Calu3 (cell line): ENCODE measurements around the gene SLX9. TPM values are rescaled to one million over a fixed set of nuclear protein-coding genes. Genes with fewer than 3 reads are reported as not detected.

Experiments
- BruUV-seq: library from RNA; stranded (reverse); fragments of 400-500 nt; replicated peaks from 2 replicates; lab custom pipeline; 2021; lab: Mats Ljungman, UMichigan
- CTCF ChIA-PET: fragments of 300-600 bp; sonication (Branson Sonifier 250); formaldehyde crosslinking; loops from one replicate; lab custom pipeline; 2022; ENCODE audit warnings: antibody characterized with exemption; lab: Charles Lee
- DNase-seq: peaks from one replicate; pipeline ENCODE4 v3.0.0; 2022
- H3K27ac Mint-ChIP-seq: one replicate; pipeline ENCODE4 v1.8.0; 2022; ENCODE audit warnings: mixed read lengths; ENCODE audit not compliant: unreplicated experiment
- H3K27me3 Mint-ChIP-seq: one replicate; pipeline ENCODE4 v1.8.0; 2022; ENCODE audit warnings: mixed read lengths; ENCODE audit not compliant: unreplicated experiment
- H3K36me3 Mint-ChIP-seq: one replicate; pipeline ENCODE4 v1.8.0; 2022; ENCODE audit warnings: mild to moderate bottlenecking, moderate library complexity, mixed read lengths; ENCODE audit not compliant: insufficient read depth, unreplicated experiment
- H3K4me1 Mint-ChIP-seq: one replicate; pipeline ENCODE4 v1.8.0; 2022; ENCODE audit warnings: mild to moderate bottlenecking, low read depth, mixed read lengths; ENCODE audit not compliant: unreplicated experiment
- H3K4me3 Mint-ChIP-seq: one replicate; pipeline ENCODE4 v1.8.0; 2022; ENCODE audit warnings: mild to moderate bottlenecking, low read depth, moderate library complexity, mixed read lengths; ENCODE audit not compliant: unreplicated experiment
- H3K9me3 Mint-ChIP-seq: one replicate; pipeline ENCODE4 v1.8.0; 2022; ENCODE audit warnings: low read depth, mixed read lengths; ENCODE audit not compliant: unreplicated experiment
- CTCF ChIP-seq: fragments of 200-600 bp; IDR thresholded peaks from one replicate; pipeline ENCODE4 v1.8.0; 2022; ENCODE audit warnings: antibody characterized with exemption; ENCODE audit not compliant: unreplicated experiment
- intact Hi-C: fragments of 100-400 bp; cut with micrococcal nuclease; formaldehyde crosslinking; loops from one replicate; pipeline ENCODE4 v1.10.0; 2022; ENCODE audit not compliant: unreplicated experiment
- total RNA-seq: library from RNA; stranded (reverse); gene quantifications from 2 replicates; pipeline ENCODE4 v1.2.3, GENCODE V29; 2022

Gene SLX9
- total RNA-seq, 1 experiment from 2014 or later = 24.6 TPM

GRCh38 chr21:44920694-44921604 is 18.9 kb upstream of the SLX9 start, which contains the start of gene ITGB2:
Gene ITGB2 (minus strand): TSS chr21:44920899. CDS start chr21:44910782, 10,117 bp downstream.
- no peak for DNase-seq
- Mint-ChIP-seq H3K4me3 (no peak within 1 kb of the TSS), H3K4me1 (peaks cover 11% of the 10 kb centered on the region), H3K27ac (no peak within 1 kb of the TSS), H3K9me3 (no peaks in the 10 kb centered on the region), H3K36me3 (no peaks in the 10 kb centered on the region), H3K27me3 (peaks cover 57% of the 10 kb centered on the region)
- intact Hi-C loops = no loop called here
- CTCF ChIA-PET = no interaction called here
- no TSS peak for BruUV-seq
- TF ChIP-seq CTCF = no peak

- Mint-ChIP-seq H3K4me3 (no peak overlapping the region), H3K27me3 (peaks cover 57% of the 10 kb centered on the region), H3K9me3 (no peaks in the 10 kb centered on the region), H3K27ac (no peak overlapping the region), H3K36me3 (no peaks in the 10 kb centered on the region), H3K4me1 (peaks cover 16% of the 10 kb centered on the region)
- intact Hi-C loops = no loop called here
- TF ChIP-seq CTCF = no peak
- CTCF ChIA-PET = no interaction called here
- no peak for DNase-seq
- BruUV-seq = no TSS peak
Observed at GRCh38 chr21:44921928-44922327, 17.9 kb upstream of the SLX9 start.

- peaks cover 1% of the 10 kb centered on the region for H3K36me3 Mint-ChIP-seq
Observed at GRCh38 chr21:44923480-44924084, 16.2 kb upstream of the SLX9 start.

More at GRCh38 chr21:44923480-44924084, 16.2 kb upstream of the SLX9 start:
- H3K4me3 Mint-ChIP-seq = no peak overlapping the region
- peaks cover 57% of the 10 kb centered on the region for H3K27me3 Mint-ChIP-seq
- H3K9me3 Mint-ChIP-seq = no peaks in the 10 kb centered on the region
- no peak for TF ChIP-seq CTCF
- intact Hi-C loops = no loop called here
- CTCF ChIA-PET = no interaction called here
- no peak overlapping the region for H3K27ac Mint-ChIP-seq
- no TSS peak for BruUV-seq
- H3K4me1 Mint-ChIP-seq = peaks cover 33% of the 10 kb centered on the region
- DNase-seq = no peak
